Keratinocyte (primary cell): ENCODE measurements around the gene WDR70. TPM values are rescaled to one million over a fixed set of nuclear protein-coding genes. Genes with fewer than 3 reads are reported as not detected.

Experiments
- DNase-seq: peaks from one replicate; pipeline ENCODE4 v3.0.0-alpha.2; 2011; ENCODE audit warnings: low read depth, missing footprints, low spot score
- FAIRE-seq: peaks from 2 replicates; lab custom pipeline; 2011; peaks lifted over from hg19 to GRCh38; lab: Jason Lieb, UNC
- H2AFZ ChIP-seq: 2 replicates; pipeline ENCODE4 v1.6.0; 2012; ENCODE audit warnings: low read length, control low read depth, inconsistent platforms; ENCODE audit not compliant: control insufficient read depth
- H3K27ac ChIP-seq: 2 replicates; pipeline ENCODE4 v1.5.1; 2011; ENCODE audit warnings: low read length; ENCODE audit not compliant: control insufficient read depth, insufficient read depth
- H3K27me3 ChIP-seq: 3 replicates; pipeline ENCODE4 v1.6.0; 2011; ENCODE audit warnings: low read length; ENCODE audit not compliant: control insufficient read depth, insufficient read depth; ENCODE audit errors: extremely low read depth
- H3K36me3 ChIP-seq, 2 experiments: 2 replicates in 1 of 2; 3 replicates in 1 of 2; pipeline ENCODE4 v1.5.1; 2011; ENCODE audit warnings: low read length in 2 of 2, mild to moderate bottlenecking in 1 of 2; ENCODE audit not compliant: control insufficient read depth in 2 of 2, insufficient read depth in 2 of 2; ENCODE audit errors: extremely low read depth in 1 of 2
- H3K4me1 ChIP-seq: 3 replicates; pipeline ENCODE4 v1.5.1; 2011; ENCODE audit warnings: low read length; ENCODE audit not compliant: control insufficient read depth, insufficient read depth; ENCODE audit errors: extremely low read depth
- H3K4me2 ChIP-seq: 3 replicates; pipeline ENCODE4 v1.6.0; 2011; ENCODE audit warnings: low read depth, low read length; ENCODE audit not compliant: control insufficient read depth, insufficient read depth; ENCODE audit errors: extremely low read depth
- H3K4me3 ChIP-seq, 3 experiments: fragments of 200-600 bp in 1 of 3; sonication (generic) in 1 of 3; 2 replicates in 2 of 3; 3 replicates in 1 of 3; pipeline ENCODE4 v1.5.1; 2011 to 2016; ENCODE audit warnings: low read length in 3 of 3, mild to moderate bottlenecking in 3 of 3, control low read depth in 2 of 3, inconsistent platforms in 1 of 3, low read depth in 1 of 3, mixed read lengths in 1 of 3, mixed run types in 1 of 3, moderate library complexity in 1 of 3; ENCODE audit not compliant: control insufficient read depth in 2 of 3, insufficient read depth in 2 of 3; ENCODE audit errors: extremely low read depth in 1 of 3
- H3K79me2 ChIP-seq: 2 replicates; pipeline ENCODE4 v1.6.0; 2012; ENCODE audit warnings: low read length; ENCODE audit not compliant: control insufficient read depth, insufficient read depth
- H3K9ac ChIP-seq: 3 replicates; pipeline ENCODE4 v1.6.0; 2011; ENCODE audit warnings: low read length; ENCODE audit not compliant: control insufficient read depth, insufficient read depth; ENCODE audit errors: extremely low read depth
- H3K9me1 ChIP-seq: 3 replicates; pipeline ENCODE4 v1.6.0; 2011; ENCODE audit warnings: low read length; ENCODE audit not compliant: control insufficient read depth, insufficient read depth; ENCODE audit errors: extremely low read depth
- H3K9me3 ChIP-seq: 2 replicates; pipeline ENCODE4 v1.5.1; 2012; ENCODE audit warnings: low read depth, low read length; ENCODE audit not compliant: control insufficient read depth
- H4K20me1 ChIP-seq: 3 replicates; pipeline ENCODE4 v1.6.0; 2011; ENCODE audit warnings: low read length; ENCODE audit not compliant: control insufficient read depth, insufficient read depth; ENCODE audit errors: extremely low read depth
- CTCF ChIP-seq, 3 experiments: IDR thresholded peaks in 1 of 3; conservative IDR thresholded peaks in 1 of 3; optimal IDR thresholded peaks in 1 of 3; 2 replicates in 2 of 3; 3 replicates in 1 of 3; pipeline versions ENCODE3 to v1.5.1; 2011; ENCODE audit warnings: low read length in 3 of 3, mild to moderate bottlenecking in 3 of 3, moderate library complexity in 2 of 3, control low read depth in 1 of 3, inconsistent platforms in 1 of 3; ENCODE audit not compliant: insufficient read depth in 2 of 3; ENCODE audit errors: extremely low read depth in 1 of 3
- EZH2 ChIP-seq: IDR thresholded peaks from one replicate; pipeline ENCODE4 v1.6.1; 2012; ENCODE audit warnings: inconsistent platforms, mild to moderate bottlenecking, low read length, moderate library complexity
- dilution Hi-C: fragments of 300-500 bp; cut with MboI; formaldehyde crosslinking; loops from one replicate; pipeline ENCODE4 v1.7.0; 2020; ENCODE audit warnings: low sequenced_read_pairs; ENCODE audit not compliant: extremely low pct_ligation_motif_present
- polyA plus RNA-seq, 5 experiments: library from polyadenylated mRNA; depleted of rRNA in 3 of 5; stranded (reverse) in 3 of 5; stranded (forward) in 1 of 5; unstranded in 1 of 5; fragments of >200 nt; gene quantifications; 1 replicate in 1 of 5; 2 replicates in 3 of 5; 3 replicates in 1 of 5; pipeline versions ENCODE4 v1.2.1 to v1.2.3, GENCODE V29; 2011 to 2012; ENCODE audit warnings: missing spikeins in 2 of 5, low read depth in 1 of 5, low replicate concordance in 1 of 5

The WDR70 gene
- polyA plus RNA-seq, 1 donor (not counting 4 experiments of a cell fraction or from before 2014, with no cell fraction given) = 25.1 TPM

- no peaks in the 10 kb centered on the region for H4K20me1 ChIP-seq
- H3K36me3 ChIP-seq = no peaks in the 10 kb centered on the region
- DNase-seq = no peak
- no peak for TF ChIP-seq EZH2
- no peak for TF ChIP-seq CTCF (optimal IDR thresholded peaks at IDR 0.05 in 1 of 3, IDR thresholded peaks at IDR 0.05 in 1 of 3, conservative IDR thresholded peaks at IDR 0.05 in 1 of 3; ENCODE audit: extremely low read depth in 1 of 3, insufficient read depth in 2 of 3, low read length in 3 of 3)
- no peak overlapping the region for H2AFZ ChIP-seq
- H3K4me2 ChIP-seq = no peak overlapping the region
- H3K27ac ChIP-seq = no peak overlapping the region
- H3K9me1 ChIP-seq = no peaks in the 10 kb centered on the region
- H3K4me1 ChIP-seq = no peaks in the 10 kb centered on the region
- no peak overlapping the region for H3K4me3 ChIP-seq
- dilution Hi-C loops = no loop called here
- H3K9me3 ChIP-seq = no peaks in the 10 kb centered on the region
- H3K27me3 ChIP-seq = no peaks in the 10 kb centered on the region
- FAIRE-seq = no peak
- no peaks in the 10 kb centered on the region for H3K79me2 ChIP-seq
- no peak overlapping the region for H3K9ac ChIP-seq
These were observed 219.6 kb downstream of the WDR70 start for GRCh38 chr5:37598733-37599132.

GRCh38 chr5:37601163-37601562, 222.0 kb downstream of the WDR70 start:
- no peaks in the 10 kb centered on the region for H3K9me3 ChIP-seq
- no peaks in the 10 kb centered on the region for H3K36me3 ChIP-seq
- no peaks in the 10 kb centered on the region for H3K27me3 ChIP-seq
- FAIRE-seq = no peak
- no peak for TF ChIP-seq CTCF (optimal IDR thresholded peaks at IDR 0.05 in 1 of 3, IDR thresholded peaks at IDR 0.05 in 1 of 3, conservative IDR thresholded peaks at IDR 0.05 in 1 of 3; ENCODE audit: extremely low read depth in 1 of 3, insufficient read depth in 2 of 3, low read length in 3 of 3)
- no peak for TF ChIP-seq EZH2
- H3K27ac ChIP-seq = no peak overlapping the region
- H2AFZ ChIP-seq = no peak overlapping the region
- no peaks in the 10 kb centered on the region for H3K9me1 ChIP-seq
- H4K20me1 ChIP-seq = no peaks in the 10 kb centered on the region
- dilution Hi-C loops = no loop called here
- no peaks in the 10 kb centered on the region for H3K79me2 ChIP-seq
- no peaks in the 10 kb centered on the region for H3K4me1 ChIP-seq
- no peak overlapping the region for H3K4me3 ChIP-seq
- H3K4me2 ChIP-seq = no peak overlapping the region
- no peak for DNase-seq
- no peak overlapping the region for H3K9ac ChIP-seq
